NCI-H524 (cell line): ENCODE results near the gene YJEFN3.

Experiments used
- DNase-seq, 2 experiments: peaks; one replicate each; lab custom pipeline; 2025; lab: John Stamatoyannopoulos, UW

YJEFN3 gene

GRCh38 chr19:19554074-19555023 lies 25.6 kb downstream of the YJEFN3 start:
- DNase-seq = peak; percentile 18 to 23

GRCh38 chr19:19558055-19558454 lies 29.3 kb downstream of the YJEFN3 start:
- no peak for DNase-seq

GRCh38 chr19:19558636-19559035 lies 29.9 kb downstream of the YJEFN3 start:
- DNase-seq = no peak

GRCh38 chr19:19559931-19560330 lies 31.2 kb downstream of the YJEFN3 start:
- no peak for DNase-seq

GRCh38 chr19:19561946-19562664 lies 33.4 kb downstream of the YJEFN3 start:
- no peak for DNase-seq

GRCh38 chr19:19562665-19563347 lies 34.1 kb downstream of the YJEFN3 start:
- no peak for DNase-seq

- DNase-seq = no peak
These were observed 34.7 kb downstream of the YJEFN3 start for GRCh38 chr19:19563348-19563848.

GRCh38 chr19:19566306-19566705 lies 37.6 kb downstream of the YJEFN3 start:
- no peak for DNase-seq

GRCh38 chr19:19567391-19567790 lies 38.7 kb downstream of the YJEFN3 start:
- DNase-seq = no peak

- DNase-seq = no peak
These were observed 40.4 kb downstream of the YJEFN3 start for GRCh38 chr19:19568802-19569756.

GRCh38 chr19:19570571-19570970 lies 41.9 kb downstream of the YJEFN3 start:
- DNase-seq = no peak

GRCh38 chr19:19571071-19571786 lies 42.5 kb downstream of the YJEFN3 start:
- DNase-seq = no peak

GRCh38 chr19:19575411-19575810 lies 46.7 kb downstream of the YJEFN3 start:
- no peak for DNase-seq

- DNase-seq = peak; percentile 95 to 99
These were observed 49.5 kb downstream of the YJEFN3 start for GRCh38 chr19:19578252-19578651.

- no peak for DNase-seq
These were observed 51.0 kb downstream of the YJEFN3 start for GRCh38 chr19:19579533-19580361.

GRCh38 chr19:19580418-19580817 lies 51.7 kb downstream of the YJEFN3 start:
- DNase-seq = no peak

- DNase-seq = no peak
These were observed 52.7 kb downstream of the YJEFN3 start for GRCh38 chr19:19581391-19581790.

GRCh38 chr19:19582471-19582870 lies 53.8 kb downstream of the YJEFN3 start:
- no peak for DNase-seq

- no peak for DNase-seq
These were observed 55.6 kb downstream of the YJEFN3 start for GRCh38 chr19:19584356-19584755.
